HEK293 (cell line): Measurements from ENCODE around the gene TCF12.

ENCODE experiments used
- BCL11A ChIP-seq: fragments of 450-650 bp; formaldehyde crosslinking; IDR thresholded peaks from 2 replicates; pipeline ENCODE4 v1.5.1; 2016; ENCODE audit warnings: low read depth, missing biosample characterization, missing genetic modification characterization
- HOXA7 ChIP-seq: sonication (generic); formaldehyde crosslinking; IDR thresholded peaks from 2 replicates; pipeline ENCODE4 v1.8.1; 2022; ENCODE audit warnings: missing genetic modification reagents, borderline replicate concordance
- KLF10 ChIP-seq: fragments of 450-650 bp; IDR thresholded peaks from 2 replicates; pipeline ENCODE4 v1.5.1; 2018; ENCODE audit warnings: missing biosample characterization, mild to moderate bottlenecking, missing genetic modification characterization
- MEIS1 ChIP-seq: sonication (generic); formaldehyde crosslinking; IDR thresholded peaks from 2 replicates; pipeline ENCODE4 v1.8.1; 2022; ENCODE audit warnings: missing genetic modification reagents, mild to moderate bottlenecking, borderline replicate concordance
- ZBTB7A ChIP-seq: fragments of 450-650 bp; formaldehyde crosslinking; IDR thresholded peaks from 2 replicates; pipeline ENCODE4 v1.5.1; 2016; ENCODE audit warnings: low read depth, missing biosample characterization, missing genetic modification characterization
- ZNF138 ChIP-seq: fragments of 450-650 bp; formaldehyde crosslinking; IDR thresholded peaks from 2 replicates; pipeline ENCODE4 v1.5.1; 2016; ENCODE audit warnings: missing biosample characterization, missing genetic modification characterization, borderline replicate concordance
- ZSCAN23 ChIP-seq: fragments of 450-650 bp; formaldehyde crosslinking; IDR thresholded peaks from 2 replicates; pipeline ENCODE4 v1.5.1; 2016; ENCODE audit warnings: missing biosample characterization, missing genetic modification characterization
- TF ChIP-seq, protein P1 (sequence below): fragments of 450-650 bp; formaldehyde crosslinking; IDR thresholded peaks from 2 replicates; pipeline ENCODE4 v1.5.1; 2016; ENCODE audit warnings: missing biosample characterization, missing genetic modification characterization
- TF ChIP-seq, protein P2 (sequence below): fragments of 450-650 bp; formaldehyde crosslinking; IDR thresholded peaks from 2 replicates; pipeline ENCODE4 v1.5.1; 2016; ENCODE audit warnings: missing biosample characterization, missing genetic modification characterization
- TF ChIP-seq, protein P3 (sequence below): fragments of 450-650 bp; formaldehyde crosslinking; IDR thresholded peaks from 2 replicates; pipeline ENCODE4 v1.5.1; 2016; ENCODE audit warnings: missing biosample characterization, missing genetic modification characterization, borderline replicate concordance

DNA sequence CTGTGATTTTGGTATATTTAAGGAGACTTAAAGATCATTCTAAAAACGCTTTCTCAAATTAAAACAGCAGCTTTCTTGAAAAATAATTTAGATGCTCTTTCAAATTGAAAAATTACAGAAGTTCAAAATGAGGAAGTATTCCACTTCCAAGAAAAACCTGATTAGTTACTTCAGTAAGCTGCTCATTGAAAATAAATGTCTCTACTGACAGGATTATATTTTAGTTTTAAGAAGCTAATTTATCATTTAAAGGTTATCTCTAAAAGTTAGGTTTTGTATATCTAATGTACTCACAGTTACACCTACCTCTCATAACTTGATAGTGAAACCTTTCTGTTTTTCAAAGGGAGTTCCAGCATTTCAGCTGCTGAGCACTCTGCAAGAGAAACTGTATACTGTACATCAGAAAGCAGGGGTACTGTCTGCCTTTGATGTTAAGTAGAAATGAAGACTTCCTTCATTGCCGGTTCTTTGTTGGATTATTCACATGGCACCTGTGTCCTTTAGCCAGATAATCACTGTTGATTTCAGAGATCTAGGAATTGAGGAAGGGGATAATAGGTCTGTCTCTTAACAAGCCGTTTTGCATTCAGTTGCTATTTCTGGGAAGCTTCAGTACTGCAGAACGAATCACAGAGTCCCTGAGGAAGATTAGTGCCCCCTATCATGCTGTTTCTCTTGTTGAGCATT lies 161.6 kb downstream of the TCF12 start:
- TF ChIP-seq, protein P1, sequence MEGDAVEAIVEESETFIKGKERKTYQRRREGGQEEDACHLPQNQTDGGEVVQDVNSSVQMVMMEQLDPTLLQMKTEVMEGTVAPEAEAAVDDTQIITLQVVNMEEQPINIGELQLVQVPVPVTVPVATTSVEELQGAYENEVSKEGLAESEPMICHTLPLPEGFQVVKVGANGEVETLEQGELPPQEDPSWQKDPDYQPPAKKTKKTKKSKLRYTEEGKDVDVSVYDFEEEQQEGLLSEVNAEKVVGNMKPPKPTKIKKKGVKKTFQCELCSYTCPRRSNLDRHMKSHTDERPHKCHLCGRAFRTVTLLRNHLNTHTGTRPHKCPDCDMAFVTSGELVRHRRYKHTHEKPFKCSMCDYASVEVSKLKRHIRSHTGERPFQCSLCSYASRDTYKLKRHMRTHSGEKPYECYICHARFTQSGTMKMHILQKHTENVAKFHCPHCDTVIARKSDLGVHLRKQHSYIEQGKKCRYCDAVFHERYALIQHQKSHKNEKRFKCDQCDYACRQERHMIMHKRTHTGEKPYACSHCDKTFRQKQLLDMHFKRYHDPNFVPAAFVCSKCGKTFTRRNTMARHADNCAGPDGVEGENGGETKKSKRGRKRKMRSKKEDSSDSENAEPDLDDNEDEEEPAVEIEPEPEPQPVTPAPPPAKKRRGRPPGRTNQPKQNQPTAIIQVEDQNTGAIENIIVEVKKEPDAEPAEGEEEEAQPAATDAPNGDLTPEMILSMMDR (tag by site-specific recombination): no peak
- TF ChIP-seq, protein P2, sequence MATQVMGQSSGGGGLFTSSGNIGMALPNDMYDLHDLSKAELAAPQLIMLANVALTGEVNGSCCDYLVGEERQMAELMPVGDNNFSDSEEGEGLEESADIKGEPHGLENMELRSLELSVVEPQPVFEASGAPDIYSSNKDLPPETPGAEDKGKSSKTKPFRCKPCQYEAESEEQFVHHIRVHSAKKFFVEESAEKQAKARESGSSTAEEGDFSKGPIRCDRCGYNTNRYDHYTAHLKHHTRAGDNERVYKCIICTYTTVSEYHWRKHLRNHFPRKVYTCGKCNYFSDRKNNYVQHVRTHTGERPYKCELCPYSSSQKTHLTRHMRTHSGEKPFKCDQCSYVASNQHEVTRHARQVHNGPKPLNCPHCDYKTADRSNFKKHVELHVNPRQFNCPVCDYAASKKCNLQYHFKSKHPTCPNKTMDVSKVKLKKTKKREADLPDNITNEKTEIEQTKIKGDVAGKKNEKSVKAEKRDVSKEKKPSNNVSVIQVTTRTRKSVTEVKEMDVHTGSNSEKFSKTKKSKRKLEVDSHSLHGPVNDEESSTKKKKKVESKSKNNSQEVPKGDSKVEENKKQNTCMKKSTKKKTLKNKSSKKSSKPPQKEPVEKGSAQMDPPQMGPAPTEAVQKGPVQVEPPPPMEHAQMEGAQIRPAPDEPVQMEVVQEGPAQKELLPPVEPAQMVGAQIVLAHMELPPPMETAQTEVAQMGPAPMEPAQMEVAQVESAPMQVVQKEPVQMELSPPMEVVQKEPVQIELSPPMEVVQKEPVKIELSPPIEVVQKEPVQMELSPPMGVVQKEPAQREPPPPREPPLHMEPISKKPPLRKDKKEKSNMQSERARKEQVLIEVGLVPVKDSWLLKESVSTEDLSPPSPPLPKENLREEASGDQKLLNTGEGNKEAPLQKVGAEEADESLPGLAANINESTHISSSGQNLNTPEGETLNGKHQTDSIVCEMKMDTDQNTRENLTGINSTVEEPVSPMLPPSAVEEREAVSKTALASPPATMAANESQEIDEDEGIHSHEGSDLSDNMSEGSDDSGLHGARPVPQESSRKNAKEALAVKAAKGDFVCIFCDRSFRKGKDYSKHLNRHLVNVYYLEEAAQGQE: no peak
- TF ChIP-seq BCL11A (tag by site-specific recombination): no peak
- no peak for TF ChIP-seq ZSCAN23 (tag by site-specific recombination)
- TF ChIP-seq KLF10 (tag by site-specific recombination): no peak
- no peak for TF ChIP-seq ZBTB7A
- TF ChIP-seq MEIS1 (CRISPR knock-in tag): no peak
- TF ChIP-seq, protein P3, sequence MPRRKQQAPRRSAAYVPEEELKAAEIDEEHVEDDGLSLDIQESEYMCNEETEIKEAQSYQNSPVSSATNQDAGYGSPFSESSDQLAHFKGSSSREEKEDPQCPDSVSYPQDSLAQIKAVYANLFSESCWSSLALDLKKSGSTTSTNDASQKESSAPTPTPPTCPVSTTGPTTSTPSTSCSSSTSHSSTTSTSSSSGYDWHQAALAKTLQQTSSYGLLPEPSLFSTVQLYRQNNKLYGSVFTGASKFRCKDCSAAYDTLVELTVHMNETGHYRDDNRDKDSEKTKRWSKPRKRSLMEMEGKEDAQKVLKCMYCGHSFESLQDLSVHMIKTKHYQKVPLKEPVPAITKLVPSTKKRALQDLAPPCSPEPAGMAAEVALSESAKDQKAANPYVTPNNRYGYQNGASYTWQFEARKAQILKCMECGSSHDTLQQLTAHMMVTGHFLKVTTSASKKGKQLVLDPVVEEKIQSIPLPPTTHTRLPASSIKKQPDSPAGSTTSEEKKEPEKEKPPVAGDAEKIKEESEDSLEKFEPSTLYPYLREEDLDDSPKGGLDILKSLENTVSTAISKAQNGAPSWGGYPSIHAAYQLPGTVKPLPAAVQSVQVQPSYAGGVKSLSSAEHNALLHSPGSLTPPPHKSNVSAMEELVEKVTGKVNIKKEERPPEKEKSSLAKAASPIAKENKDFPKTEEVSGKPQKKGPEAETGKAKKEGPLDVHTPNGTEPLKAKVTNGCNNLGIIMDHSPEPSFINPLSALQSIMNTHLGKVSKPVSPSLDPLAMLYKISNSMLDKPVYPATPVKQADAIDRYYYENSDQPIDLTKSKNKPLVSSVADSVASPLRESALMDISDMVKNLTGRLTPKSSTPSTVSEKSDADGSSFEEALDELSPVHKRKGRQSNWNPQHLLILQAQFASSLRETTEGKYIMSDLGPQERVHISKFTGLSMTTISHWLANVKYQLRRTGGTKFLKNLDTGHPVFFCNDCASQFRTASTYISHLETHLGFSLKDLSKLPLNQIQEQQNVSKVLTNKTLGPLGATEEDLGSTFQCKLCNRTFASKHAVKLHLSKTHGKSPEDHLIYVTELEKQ (tag by site-specific recombination): no peak
- no peak for TF ChIP-seq HOXA7 (CRISPR knock-in tag)
- no peak for TF ChIP-seq ZNF138
